Germinal center (tissue), 1 donor: Measurements from ENCODE around the gene C7orf57.
"Not testable (repeated sequence)": the region's sequence is repeated elsewhere in the genome, so short reads cannot be mapped to it uniquely, and the experiment has no call there.

Source experiments
- DNase-seq: peaks from one replicate; pipeline ENCODE4 v3.0.0; 2012; ENCODE audit warnings: mixed read lengths, low spot score

C7orf57 gene

DNA sequence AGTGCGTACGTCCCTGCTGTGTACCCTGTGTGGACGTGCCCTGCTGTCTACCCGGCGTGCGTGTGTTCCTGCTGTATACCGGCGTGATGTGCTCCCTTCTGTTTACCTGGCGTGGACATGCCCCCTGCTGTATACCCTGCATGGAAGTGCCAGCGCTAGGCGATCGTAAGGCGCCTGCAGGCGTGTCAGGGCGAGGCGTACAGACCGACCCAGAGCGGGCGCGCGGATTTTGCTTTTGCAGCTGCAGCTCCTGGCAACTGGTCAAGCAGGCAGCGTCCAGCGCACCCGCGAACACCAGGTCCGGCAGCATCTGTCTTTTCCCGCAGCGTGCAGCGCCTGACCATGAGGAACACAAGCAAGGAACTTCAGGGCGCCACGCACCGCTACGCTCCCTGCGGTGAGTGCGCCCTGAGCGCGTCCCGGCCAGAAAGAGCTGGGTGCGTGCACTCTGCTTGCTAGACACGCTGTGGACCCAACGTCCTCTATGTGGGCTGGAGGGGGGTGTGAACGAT lies 680 bp downstream of the C7orf57 start:
- DNase-seq = no peak

DNA sequence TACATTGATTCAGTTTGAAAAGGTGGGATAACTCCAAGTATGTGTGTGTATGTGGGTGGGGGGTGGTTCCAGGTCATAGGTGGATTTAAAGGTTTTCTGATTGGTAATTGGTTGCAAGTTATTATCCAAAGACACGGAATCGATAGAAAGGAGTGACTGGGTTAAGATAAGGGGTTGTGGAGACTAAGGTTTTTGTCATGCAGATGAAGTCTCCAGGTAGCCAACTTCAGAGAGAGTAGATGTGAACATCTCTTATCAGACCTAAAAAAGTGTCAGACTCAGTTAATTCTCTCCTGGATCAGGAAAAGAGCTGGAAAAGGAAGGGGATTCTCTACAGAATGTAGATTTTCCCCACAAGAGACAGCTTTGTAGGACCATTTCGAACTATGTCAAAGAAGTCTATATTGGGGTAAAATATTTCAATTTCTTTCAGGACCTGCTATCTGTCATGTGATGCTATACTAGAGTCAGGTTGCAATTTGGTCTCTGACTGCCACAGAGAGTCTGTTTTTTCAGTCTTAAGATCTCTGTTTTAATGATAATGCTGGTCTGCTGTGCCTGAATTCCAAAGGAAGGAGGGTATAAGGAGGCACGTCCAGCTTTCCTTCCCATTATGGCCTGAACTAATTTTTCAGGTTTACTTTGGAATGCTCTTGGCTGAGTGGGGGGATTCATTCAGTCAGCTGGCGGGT lies 3.6 kb downstream of the C7orf57 start:
- DNase-seq = no peak

DNA sequence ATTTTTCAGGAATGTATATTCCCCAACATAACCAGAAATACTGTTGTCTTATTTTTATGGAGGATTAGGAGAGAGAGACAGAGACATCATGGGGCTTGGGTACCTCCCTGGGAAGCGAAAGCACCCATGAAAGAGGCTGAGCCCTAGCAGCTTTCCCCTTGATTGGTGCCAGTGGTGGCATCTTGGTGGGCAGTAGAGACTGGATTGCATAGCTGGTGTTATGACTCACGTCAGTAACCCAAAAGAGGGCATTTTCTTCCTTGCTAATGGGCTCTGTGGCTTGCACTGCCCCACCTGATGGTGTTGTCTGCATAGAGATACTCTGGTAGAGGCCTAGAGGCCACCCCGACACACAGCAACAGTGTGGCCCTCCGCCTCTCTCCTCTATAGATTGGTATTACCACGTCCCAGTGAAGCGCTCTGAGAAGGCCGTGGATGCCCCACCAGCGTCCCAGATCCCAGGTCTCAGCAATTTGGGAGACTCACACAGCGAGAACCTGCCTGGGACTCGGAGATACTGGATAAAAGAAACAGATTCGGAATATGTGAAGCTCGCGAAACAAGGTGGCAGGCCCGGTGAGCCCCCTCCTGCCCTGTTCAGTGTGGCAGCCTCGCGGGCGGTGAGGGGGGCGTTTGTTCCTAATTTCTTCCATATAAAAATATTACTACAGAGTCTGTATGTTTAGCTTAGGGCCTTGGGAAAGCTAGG lies 5.8 kb downstream of the C7orf57 start:
- DNase-seq = no peak

DNA sequence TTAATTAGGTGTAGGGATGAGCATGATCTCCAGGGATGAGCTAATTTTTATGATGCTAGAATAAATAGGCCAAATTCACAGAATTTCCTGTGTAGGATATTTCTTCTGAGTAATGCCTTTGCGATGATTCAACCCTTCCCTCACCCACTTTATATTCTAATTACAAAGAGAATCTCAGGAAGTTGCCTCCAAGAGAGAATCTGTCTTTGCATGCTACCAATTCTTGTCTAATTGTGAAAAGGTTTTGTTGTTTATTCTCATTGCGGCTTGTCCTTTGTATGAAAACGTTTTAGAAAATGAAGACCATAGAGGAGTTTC lies 6.3 kb downstream of the C7orf57 start:
- DNase-seq = no peak

DNA sequence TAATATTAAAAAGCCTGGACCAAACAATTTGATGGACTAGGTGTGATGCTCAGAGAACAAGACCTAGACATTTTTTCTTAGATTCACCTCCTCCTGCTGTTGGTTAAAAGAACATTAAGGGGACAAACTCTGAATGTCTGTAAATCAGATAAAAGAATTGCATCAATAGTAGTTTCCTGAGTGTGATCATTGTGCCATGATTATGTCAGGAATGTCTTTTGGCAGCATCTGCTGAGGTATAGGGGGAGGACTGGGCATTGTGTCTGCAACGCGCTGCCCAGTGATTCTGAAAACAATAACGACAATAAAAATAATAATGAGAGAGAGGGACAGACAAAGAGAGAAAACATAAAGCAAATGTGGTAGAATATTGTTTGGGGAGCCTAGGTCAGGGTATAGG lies 6.9 kb downstream of the C7orf57 start:
- no peak for DNase-seq

DNA sequence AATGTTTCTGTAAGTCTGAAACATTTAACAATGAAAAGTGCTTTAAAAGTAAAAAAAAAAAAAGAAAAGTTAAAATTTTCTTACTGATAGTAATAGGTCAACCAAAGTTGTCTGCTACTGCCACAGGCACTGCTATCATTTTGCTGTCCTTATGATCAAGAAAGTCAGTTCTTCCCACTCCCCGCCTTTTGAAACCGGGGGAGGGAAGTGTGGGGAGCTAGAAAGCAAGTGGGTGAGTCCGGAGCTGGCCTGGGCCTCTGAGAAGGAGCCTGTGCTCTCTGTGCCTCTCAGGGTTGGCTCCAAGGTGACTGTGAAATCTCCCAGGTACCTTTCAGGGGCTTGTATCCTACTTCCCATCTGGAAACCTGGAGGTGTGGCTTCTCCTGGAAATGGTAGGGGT lies 7.3 kb downstream of the C7orf57 start:
- DNase-seq = no peak

DNA sequence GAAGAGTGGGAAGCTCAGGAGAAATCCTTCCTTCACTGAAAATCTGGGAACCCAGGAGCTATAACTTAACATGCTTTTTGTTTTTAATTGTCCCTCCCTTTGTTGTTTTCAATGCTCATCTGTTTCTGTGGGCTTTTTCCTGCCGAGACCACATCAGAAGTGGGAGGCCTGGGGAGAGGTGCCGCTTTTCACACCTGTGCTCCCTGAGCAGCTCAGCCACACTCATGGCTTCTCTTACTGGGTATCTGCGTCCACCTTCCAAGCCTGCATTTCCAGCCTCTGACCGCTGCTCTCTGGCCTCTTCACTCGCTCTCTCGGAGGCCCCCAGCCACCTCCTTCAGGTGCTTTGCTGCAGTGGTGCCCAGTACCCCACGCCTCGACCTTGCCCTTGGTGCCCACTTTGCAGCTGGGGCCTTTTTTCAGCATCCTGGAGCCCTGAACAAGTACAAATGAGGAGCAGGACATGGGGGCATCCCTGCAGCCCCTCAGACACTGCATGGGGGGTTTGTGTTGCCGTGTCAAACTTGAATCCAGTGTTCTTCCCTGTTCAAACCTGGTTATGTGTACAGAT lies 9.9 kb downstream of the C7orf57 start:
- DNase-seq = no peak

DNA sequence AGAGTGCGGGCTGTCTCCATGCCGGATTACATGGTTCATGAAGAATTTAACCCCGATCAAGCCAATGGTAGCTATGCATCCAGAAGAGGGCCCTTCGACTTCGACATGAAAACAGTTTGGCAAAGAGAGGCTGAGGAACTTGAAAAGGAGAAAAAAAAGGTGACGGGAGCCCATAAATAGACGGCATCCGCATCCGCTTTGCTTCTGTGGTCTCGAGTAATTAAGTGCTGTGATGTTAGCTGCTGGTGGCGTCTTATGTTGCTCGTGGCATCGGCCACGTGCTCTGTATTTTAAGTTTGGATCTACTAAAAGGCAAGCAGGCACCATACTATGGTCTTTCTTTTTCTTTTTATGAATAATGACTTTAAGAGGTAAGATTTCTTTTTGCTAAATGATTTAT lies 11.1 kb downstream of the C7orf57 start:
- no peak for DNase-seq

DNA sequence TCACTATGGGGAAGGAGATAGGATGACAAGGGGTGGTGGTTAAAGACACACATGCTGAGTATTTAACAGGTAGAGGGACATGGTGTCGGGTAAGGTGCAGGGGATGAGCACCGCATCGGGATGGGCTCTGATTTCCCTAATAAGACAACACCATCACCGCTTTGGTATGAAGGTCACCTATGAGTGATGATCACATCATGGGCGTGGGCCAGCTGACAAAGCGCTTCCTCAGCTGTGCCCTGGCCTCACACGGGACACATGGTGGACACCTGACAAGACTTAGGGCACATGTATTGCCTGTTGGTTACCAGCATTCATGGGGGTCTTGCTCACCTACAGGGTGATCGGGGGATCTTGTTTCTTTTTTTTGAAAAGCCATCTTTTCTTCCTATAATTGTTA lies 12.8 kb downstream of the C7orf57 start:
- DNase-seq = no peak

DNA sequence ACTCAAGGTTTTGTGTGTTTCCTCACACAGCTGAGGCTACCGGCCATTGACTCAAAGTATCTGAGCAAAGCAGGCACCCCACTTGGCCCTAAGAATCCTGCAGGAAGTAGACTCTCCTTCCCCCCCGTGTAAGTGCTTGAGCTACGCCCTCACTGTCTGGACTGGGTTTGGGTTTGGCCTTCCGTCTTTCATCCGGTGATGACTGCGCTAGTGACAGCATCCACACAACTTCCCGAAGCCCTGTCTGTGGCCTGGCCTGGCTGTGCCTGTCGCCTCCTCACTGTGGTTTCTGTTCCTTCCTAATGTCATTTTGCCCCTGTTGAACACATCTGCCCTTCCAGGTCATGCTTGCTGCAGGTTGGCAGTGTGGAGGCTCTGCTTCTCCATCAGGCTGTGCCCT lies 14.5 kb downstream of the C7orf57 start:
- no peak for DNase-seq

DNA sequence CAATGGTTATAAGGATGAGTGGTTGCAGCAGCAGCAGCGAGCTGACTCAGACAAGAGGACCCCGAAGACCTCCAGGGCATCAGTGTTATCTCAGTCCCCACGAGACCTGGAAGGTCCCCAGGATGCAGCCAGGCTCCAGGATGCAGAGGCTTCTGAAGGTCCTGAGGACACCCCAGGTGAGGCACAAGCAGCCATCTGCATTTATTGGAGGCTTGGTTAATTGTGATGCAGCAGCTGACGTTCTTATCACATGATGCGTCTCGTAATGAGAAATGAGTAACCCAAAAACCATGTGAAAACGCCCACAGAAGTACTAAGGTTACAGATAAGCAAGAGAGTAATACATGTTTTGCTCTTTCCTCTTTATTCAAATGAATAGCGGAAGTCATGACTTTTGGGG lies 17.4 kb downstream of the C7orf57 start:
- no peak for DNase-seq

DNA sequence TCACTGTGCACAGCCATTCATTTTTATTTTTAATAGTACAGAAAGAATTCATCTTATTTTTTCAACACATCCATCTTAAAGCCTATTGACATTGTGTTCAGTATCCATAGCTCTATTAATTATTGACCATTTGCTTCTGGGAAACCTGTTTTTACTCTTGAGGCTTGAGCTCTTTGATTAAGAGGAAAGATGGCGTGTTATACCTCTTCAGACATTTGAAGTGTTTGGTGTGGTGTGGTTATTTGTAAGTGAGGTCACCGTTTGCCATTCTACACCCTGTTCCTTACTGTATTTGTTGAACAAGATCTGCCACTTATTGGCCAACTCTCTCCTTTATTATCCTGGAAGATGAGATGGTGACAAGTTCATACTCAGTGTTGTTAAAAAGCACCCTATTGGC lies 18.4 kb downstream of the C7orf57 start:
- DNase-seq = no peak

DNA sequence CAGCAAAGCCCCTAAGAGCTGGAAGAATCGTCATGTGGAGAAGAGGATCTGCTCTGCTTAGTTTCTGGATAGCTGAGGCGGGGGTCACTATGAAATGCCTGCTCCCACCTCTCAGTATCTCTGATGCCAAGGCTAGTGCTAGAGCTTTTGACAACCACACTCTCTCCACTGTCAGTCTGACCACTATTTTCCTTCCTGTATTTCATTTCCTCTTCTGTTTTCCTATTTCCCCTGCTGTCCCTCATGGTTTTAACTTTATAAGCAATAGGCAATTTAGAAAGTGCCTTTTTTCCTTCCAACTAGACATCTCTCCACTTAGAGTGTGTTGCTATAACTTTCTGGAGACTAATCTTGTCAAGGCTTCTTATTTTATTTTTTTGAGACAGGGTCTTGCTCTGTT lies 23.6 kb downstream of the C7orf57 start:
- DNase-seq = no peak

DNA sequence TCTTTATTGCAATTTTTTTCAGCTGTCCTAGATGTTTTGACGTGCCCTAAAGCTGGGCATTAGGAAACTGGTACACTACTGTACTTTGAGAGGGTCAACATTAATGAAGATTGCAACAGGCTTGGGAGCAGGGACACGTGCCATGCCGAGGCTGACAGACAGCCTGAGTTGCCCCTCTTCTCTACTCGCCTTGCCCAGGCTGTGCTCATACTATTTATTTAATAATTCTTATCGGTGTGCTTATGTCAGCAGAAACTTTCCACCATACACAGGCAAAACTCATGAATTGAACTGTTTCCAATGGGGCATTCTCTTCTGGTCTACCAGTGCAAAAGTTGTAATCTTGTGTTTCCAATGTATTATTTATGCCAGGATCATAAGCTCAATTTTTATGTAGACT lies 24.4 kb downstream of the C7orf57 start:
- DNase-seq = no peak

DNA sequence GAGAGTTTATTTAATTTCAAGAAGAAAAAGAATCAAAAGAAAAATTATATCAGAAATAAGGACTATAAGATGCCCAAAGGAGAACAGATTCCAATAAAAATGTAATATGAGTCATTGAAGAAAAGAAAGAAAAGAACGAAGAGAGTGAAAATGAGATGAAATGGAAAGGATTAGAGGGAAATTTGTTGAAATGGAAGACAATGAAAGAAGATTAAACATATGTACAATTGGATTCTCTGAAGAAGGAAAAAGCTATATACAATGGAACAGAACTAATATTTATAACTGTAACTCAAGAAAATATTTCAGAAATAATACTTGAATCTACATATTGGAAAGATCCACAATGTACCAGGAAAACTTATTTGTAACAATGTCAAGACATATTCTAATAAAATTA lies 28.6 kb downstream of the C7orf57 start:
- no peak for DNase-seq

DNA sequence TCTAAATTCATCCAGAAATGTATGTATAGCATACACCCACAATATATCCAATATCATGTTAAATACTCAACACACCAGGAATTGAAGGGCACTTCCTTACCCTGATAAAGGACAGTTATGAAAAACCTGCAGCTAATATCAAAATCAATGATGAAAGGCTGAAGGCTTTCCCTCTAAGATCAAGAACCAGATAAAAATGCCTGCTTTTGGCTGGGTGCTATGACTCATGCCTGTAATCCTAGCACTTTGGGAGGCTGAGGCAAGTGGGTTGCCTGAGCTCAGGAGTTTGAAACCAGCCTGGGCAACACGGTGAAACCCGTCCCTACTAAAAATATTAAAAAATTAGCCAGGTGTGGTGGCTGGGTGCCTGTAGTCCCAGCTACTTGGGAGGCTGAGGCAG lies 32.1 kb downstream of the C7orf57 start:
- no peak for DNase-seq

DNA sequence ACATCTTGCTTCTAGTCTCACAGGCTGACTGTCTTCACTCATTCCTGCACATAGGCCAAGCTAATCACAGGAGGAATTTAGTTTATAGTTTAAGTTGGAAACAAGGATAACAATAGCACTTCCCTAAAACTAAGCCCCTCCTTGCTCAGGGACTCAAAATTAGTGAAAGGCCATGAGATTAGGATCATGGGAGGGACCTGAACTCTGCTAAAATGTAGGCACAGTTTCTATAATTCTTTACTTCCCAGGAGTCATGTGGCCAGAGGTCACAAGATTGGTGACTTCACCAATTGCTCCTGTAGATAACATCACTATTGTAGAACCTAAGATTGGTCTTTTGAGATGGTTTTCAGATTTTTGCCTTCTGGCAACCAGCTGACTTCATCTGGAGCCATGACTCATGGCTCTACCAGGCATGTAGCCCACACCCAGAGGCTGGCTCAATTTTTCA lies 38.9 kb downstream of the C7orf57 start:
- no peak for DNase-seq

DNA sequence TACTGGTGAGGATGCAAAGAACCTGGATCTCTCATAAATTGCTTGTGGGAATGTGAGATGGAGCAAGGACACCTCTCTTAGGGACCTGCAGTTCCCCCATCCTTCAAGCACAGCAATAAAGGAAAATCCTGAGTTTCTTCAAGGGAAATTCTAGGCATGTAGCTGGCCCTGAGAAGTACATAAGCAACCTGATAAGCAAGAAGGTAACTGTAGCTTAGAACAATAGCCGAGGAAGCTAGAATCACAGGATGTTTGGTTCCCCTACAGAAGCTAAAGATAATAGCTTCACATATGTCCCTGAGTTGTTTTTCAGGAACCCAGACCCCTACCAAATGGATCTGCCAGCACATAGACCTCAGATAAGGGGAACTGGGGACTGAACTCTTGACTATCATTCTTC lies 42.1 kb downstream of the C7orf57 start:
- no peak for DNase-seq

DNA sequence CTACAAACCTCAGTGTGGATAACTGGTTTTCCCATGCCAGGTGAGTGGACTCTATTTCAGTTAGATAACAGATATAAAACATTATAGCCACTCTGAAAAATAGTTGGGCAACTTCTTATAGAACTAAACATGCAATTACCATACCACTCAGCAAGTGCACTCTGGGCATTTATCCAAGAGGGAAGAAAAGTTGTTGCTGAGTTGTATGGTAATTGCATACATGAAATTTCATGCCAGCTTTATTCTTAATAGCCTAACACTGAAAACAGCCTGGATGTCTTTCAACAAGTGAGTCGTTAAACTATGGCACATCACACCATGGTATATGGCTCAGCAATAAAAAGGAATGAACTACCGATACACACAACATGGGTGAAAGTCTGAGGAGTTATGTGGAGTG lies 43.1 kb downstream of the C7orf57 start:
- DNase-seq = no peak

DNA sequence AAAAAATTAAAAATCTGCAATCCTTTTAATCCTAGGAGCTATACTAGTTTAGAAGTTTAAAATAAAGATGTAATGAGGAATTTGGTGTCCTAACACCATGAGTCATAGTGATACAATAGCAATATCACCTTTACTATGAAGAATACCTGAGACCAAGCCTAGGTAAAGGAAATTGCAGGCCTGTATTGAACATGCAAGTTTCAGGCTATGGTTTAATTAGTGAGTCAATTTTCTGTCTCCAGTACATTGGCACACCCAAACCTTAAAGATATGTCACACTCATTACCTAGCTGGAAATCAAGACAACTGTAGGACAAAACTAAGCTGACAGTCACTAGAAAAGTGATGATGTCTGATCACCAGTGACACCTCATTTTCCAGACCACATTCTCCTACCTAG lies 47.0 kb downstream of the C7orf57 start:
- DNase-seq = not testable (repeated sequence)

DNA sequence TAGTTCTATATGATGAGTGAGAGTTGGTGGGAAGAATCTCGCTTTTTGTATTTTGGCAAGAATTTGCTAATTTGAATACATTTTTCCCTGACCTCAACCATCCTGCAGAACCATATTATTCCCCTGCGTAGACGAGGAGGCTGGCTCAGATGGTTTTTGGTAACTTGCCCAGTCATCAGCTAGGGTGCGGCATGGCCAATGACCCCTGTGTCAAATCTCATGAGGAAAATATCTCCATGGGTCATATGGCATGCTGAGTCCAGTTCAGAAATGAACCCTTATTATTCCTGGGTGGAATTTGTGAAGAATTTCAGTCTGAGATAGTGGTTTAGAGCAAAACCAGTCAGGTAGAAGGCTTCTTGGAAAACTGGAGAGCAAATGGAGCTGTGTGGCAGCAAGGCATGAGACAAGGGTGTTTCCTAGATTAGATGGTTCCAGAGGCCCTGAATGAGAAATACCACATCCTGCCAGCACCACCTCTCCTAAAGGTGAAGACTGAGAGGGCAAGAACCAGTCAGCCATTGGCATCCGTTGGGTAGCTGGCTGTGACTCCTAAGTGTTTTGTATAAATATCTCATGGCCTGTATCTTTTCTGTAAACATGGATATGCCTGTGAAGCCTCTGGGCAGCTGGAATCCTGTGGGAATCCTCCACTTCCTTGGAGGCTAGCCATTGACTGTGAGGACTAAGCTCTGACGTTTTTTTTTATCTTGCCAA lies 47.9 kb downstream of the C7orf57 start:
- no peak for DNase-seq

DNA sequence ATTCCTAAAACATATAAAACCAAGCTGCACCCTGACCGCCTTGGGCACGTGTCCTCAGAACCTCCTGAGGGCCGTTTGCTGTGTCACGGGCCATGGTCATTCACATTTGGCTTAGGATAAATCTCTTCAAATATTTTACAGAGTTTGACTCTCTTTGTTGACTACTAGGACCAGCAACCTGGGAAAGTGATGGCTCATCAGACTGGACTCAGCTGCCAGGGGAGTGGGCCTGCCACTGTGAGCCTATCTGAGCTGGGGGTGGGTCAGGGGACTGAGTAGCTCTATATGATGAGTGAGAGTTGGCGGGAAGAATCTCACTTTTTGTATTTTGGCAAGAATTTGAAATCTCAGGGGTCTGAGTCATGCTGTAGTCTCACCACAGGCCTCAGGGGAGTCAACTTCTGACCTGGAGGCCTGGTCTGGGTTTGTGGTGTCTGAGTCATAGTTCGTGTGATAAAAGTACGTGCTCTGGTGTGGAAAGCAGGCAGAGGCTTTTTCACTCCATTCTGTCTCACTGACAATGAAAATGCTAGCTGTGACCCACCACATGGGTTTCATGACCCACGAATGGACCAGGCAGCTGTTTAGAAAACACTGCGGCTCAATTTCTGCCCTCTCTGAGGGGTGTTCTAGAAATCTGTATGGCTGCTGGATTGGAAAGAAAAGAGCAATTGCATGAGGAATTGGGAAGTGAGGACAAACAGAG lies 49.5 kb downstream of the C7orf57 start:
- peak; percentile 39 for DNase-seq
